Spleen (tissue), 11 donors: ENCODE measurements around the gene NRXN2. TPM values are rescaled to one million over a fixed set of nuclear protein-coding genes. Genes with fewer than 3 reads are reported as not detected.

Experiments used
- DNase-seq: peaks from one replicate; pipeline ENCODE4 v3.0.0-alpha.2; 2020
- H3K27ac ChIP-seq, 8 donors: fragments of 200-600 bp; sonication (generic) in 7 of 8; 1 replicate in 4 of 8; 2 replicates in 4 of 8; pipeline versions ENCODE4 v1.5.0 to v1.8.0; 2016 to 2021; ENCODE audit warnings: inconsistent platforms in 4 of 8, mild to moderate bottlenecking in 4 of 8, moderate library complexity in 1 of 8
- H3K27me3 ChIP-seq, 7 donors: fragments of 200-600 bp; sonication (generic) in 6 of 7; replicated peaks in 1 of 7; 1 replicate in 4 of 7; 2 replicates in 3 of 7; pipeline versions ENCODE4 v1.5.0 to v1.8.0; 2016 to 2021; ENCODE audit warnings: inconsistent platforms in 3 of 7, mild to moderate bottlenecking in 1 of 7
- H3K36me3 ChIP-seq, 6 donors: fragments of 200-600 bp; sonication (generic) in 5 of 6; 1 replicate in 4 of 6; 2 replicates in 2 of 6; pipeline versions ENCODE4 v1.5.0 to v1.8.0; 2016 to 2021; ENCODE audit warnings: inconsistent platforms in 2 of 6
- H3K4me1 ChIP-seq, 6 donors: fragments of 200-600 bp; sonication (generic) in 5 of 6; 1 replicate in 3 of 6; 2 replicates in 3 of 6; pipeline versions ENCODE4 v1.5.0 to v1.8.0; 2016 to 2021; ENCODE audit warnings: inconsistent platforms in 3 of 6
- H3K4me3 ChIP-seq, 8 donors: fragments of 200-600 bp; sonication (generic) in 7 of 8; 1 replicate in 4 of 8; 2 replicates in 4 of 8; pipeline versions ENCODE4 v1.5.0 to v1.8.0; 2016 to 2021; ENCODE audit warnings: inconsistent platforms in 4 of 8, mild to moderate bottlenecking in 4 of 8, moderate library complexity in 2 of 8
- H3K9me3 ChIP-seq, 8 donors: fragments of 200-600 bp; sonication (generic) in 7 of 8; 1 replicate in 4 of 8; 2 replicates in 4 of 8; pipeline versions ENCODE4 v1.5.0 to v1.8.0; 2016 to 2021; ENCODE audit warnings: inconsistent platforms in 4 of 8
- CTCF ChIP-seq, 11 experiments: fragments of 200-600 bp in 7 of 11; fragments of 450-650 bp in 4 of 11; sonication (generic) in 4 of 11; IDR thresholded peaks in 8 of 11; conservative IDR thresholded peaks in 3 of 11; 1 replicate in 7 of 11; 2 replicates in 4 of 11; pipeline versions ENCODE4 v1.4.0 to v1.8.0; 2016 to 2021; ENCODE audit warnings: antibody characterized with exemption in 11 of 11, inconsistent platforms in 4 of 11, mild to moderate bottlenecking in 1 of 11
- POLR2A ChIP-seq, 3 donors: fragments of 450-650 bp; IDR thresholded peaks; one replicate each; pipeline ENCODE4 v1.5.1; 2017; ENCODE audit warnings: antibody characterized with exemption in 3 of 3, mild to moderate bottlenecking in 1 of 3
- POLR2AphosphoS5 ChIP-seq, 3 donors: sonication (generic); formaldehyde crosslinking; IDR thresholded peaks; one replicate each; pipeline ENCODE4 v1.5.1; 2017; ENCODE audit warnings: antibody characterized with exemption in 3 of 3
- WGBS, 5 donors: extraction: QIAGEN DNeasy Blood & Tissue Kit in 3 of 5; methylation state at CpG; one replicate each; pipeline versions ENCODE4 v1.1.5 to v1.1.7; 2013 to 2018; 5-methylcytosine and 5-hydroxymethylcytosine counted together
- intact Hi-C: fragments of 100-400 bp; cut with DNase I; formaldehyde crosslinking; loops from one replicate; pipeline ENCODE4 v1.15.0; 2023; ENCODE audit warnings: low total_unique reads
- polyA plus RNA-seq, 3 donors: library from polyadenylated mRNA; stranded (reverse); fragments of 200-250 nt; gene quantifications; one replicate each; pipeline ENCODE4 v1.2.1, GENCODE V29; 2013
- total RNA-seq, 7 donors: library from RNA; depleted of rRNA in 3 of 7; stranded (reverse); fragments of >200 nt in 3 of 7; fragmentation: NEBNext Ultra II Directional in 4 of 7; extraction: Animal tissue kit (Norgen Biotek cat#: 25700) in 4 of 7; gene quantifications; one replicate each; pipeline versions ENCODE4 v1.1.0 to v1.2.1, GENCODE V29; 2016 to 2021
- donor health status: healthy with polysubstance abuse.
- donor health status: DM: no; HTN: no; CAD: no; lungs with moderate emphysema.
- donor health status: DM: no; HTN: no; CAD: no.
- donor health status: Bipolar disorder and iron deficiency.
- donor health status: healthy.
- donor health status: DM: no; HTN: no; CAD: no.
- donor health status: DM: yes; HTN: yes; CAD: no.

NRXN2 gene
- total and polyA plus RNA-seq, 10 donors: 0.59 to 12.9 (median 3.0) TPM

GRCh38 chr11:64728757-64729365, 5.9 kb upstream of the NRXN2 start:
- Histone ChIP-seq H3K9me3 (no peaks in the 10 kb centered on the region), H3K4me3 (no peak overlapping the region), H3K27ac (no peak overlapping the region), H3K4me1 (peaks cover 2 to 53% (median 14%) of the 10 kb centered on the region in 6 donors), H3K36me3 (peaks cover 0 to 81% (median 61%) of the 10 kb centered on the region in 6 donors), H3K27me3 (no peaks in the 10 kb centered on the region)
- peak; percentile 41 for DNase-seq
- intact Hi-C loops: no loop called here
- 96 to 98% (median 97%) methylated on average over 10 to 11 of the region's 11 CpGs for WGBS, 5 donors
- TF ChIP-seq CTCF (IDR thresholded peaks at IDR 0.05 in 8 of 11, conservative IDR thresholded peaks at IDR 0.05 in 3 of 11): no peak
- TF ChIP-seq POLR2A (IDR thresholded peaks at IDR 0.05): no peak
- peak in 2 of 3 donors; percentile 32 to 71 for TF ChIP-seq POLR2AphosphoS5 (IDR thresholded peaks at IDR 0.05)

- no peaks in the 10 kb centered on the region for H3K9me3 ChIP-seq
- WGBS, 5 donors: 76 to 86% (median 81%) methylated on average over 7 of the region's 7 CpGs
- H3K27me3 ChIP-seq: peaks cover 0 to 13% (median 9%) of the 10 kb centered on the region in 7 donors
- peaks cover 6 to 64% (median 26%) of the 10 kb centered on the region in 6 donors for H3K4me1 ChIP-seq
- peak; percentile 40 for DNase-seq
- no peak overlapping the region for H3K27ac ChIP-seq
- no peak overlapping the region for H3K4me3 ChIP-seq
- H3K36me3 ChIP-seq: peaks cover 0 to 63% (median 49%) of the 10 kb centered on the region in 6 donors
- TF ChIP-seq POLR2A (IDR thresholded peaks at IDR 0.05): no peak
- TF ChIP-seq CTCF (IDR thresholded peaks at IDR 0.05 in 8 of 11, conservative IDR thresholded peaks at IDR 0.05 in 3 of 11): no peak
- no peak for TF ChIP-seq POLR2AphosphoS5 (IDR thresholded peaks at IDR 0.05)
- intact Hi-C loops: no loop called here
Observed at GRCh38 chr11:64726867-64727530, 4.0 kb upstream of the NRXN2 start.

- no peaks in the 10 kb centered on the region for H3K9me3 ChIP-seq
- TF ChIP-seq POLR2A (IDR thresholded peaks at IDR 0.05) (no peak), CTCF (IDR thresholded peaks at IDR 0.05 in 8 of 11, conservative IDR thresholded peaks at IDR 0.05 in 3 of 11) (no peak), POLR2AphosphoS5 (IDR thresholded peaks at IDR 0.05) (peak in 2 of 3 donors; percentile 34 to 76)
- 44 to 65% (median 50%) methylated on average over 4 to 9 of the region's 9 CpGs for WGBS, 5 donors
- peak overlapping the region in 3 of 8 donors; percentile 13 to 36 (median 33) for H3K27ac ChIP-seq
- peak; percentile 69 for DNase-seq
- peaks cover 0 to 21% (median 16%) of the 10 kb centered on the region in 7 donors for H3K27me3 ChIP-seq
- intact Hi-C loops: no loop called here
- peaks cover 6 to 61% (median 26%) of the 10 kb centered on the region in 6 donors for H3K4me1 ChIP-seq
- H3K36me3 ChIP-seq: peaks cover 0 to 55% (median 41%) of the 10 kb centered on the region in 6 donors
- H3K4me3 ChIP-seq: no peak overlapping the region
Observed at GRCh38 chr11:64726211-64726641, 3.2 kb upstream of the NRXN2 start.
